Breast epithelium (tissue), 4 donors: ENCODE measurements around the gene WWOX. TPM values are rescaled to one million over a fixed set of nuclear protein-coding genes. Genes with fewer than 3 reads are reported as not detected.

ENCODE experiments used
- DNase-seq, 2 donors: peaks; one replicate each; pipeline ENCODE4 v3.0.0-alpha.2; 2019; ENCODE audit warnings: low spot score in 2 of 2
- H3K27ac ChIP-seq, 2 donors: fragments of 200-600 bp; sonication (generic) in 1 of 2; one replicate each; pipeline ENCODE4 v1.5.1; 2016 to 2019; ENCODE audit warnings: mild to moderate bottlenecking in 1 of 2
- H3K27me3 ChIP-seq, 2 donors: fragments of 200-600 bp; sonication (generic) in 1 of 2; one replicate each; pipeline versions ENCODE4 v1.5.1 to v1.6.0; 2017 to 2019; ENCODE audit warnings: control low read depth in 1 of 2, mild to moderate bottlenecking in 1 of 2
- H3K36me3 ChIP-seq: fragments of 200-600 bp; one replicate; pipeline ENCODE4 v1.5.1; 2019
- H3K4me1 ChIP-seq, 2 donors: fragments of 200-600 bp; sonication (generic); one replicate each; pipeline ENCODE4 v1.5.1; 2016 to 2019; ENCODE audit warnings: control low read depth in 1 of 2
- H3K4me3 ChIP-seq, 3 donors: fragments of 200-600 bp; sonication (generic); 1 replicate in 2 of 3; 2 replicates in 1 of 3; pipeline ENCODE4 v1.5.1; 2016 to 2019; ENCODE audit warnings: mild to moderate bottlenecking in 3 of 3, moderate library complexity in 2 of 3
- H3K9me3 ChIP-seq, 2 donors: fragments of 200-600 bp; sonication (generic) in 1 of 2; one replicate each; pipeline ENCODE4 v1.5.1; 2016 to 2019; ENCODE audit warnings: control low read depth in 1 of 2
- CTCF ChIP-seq, 3 donors: fragments of 450-650 bp; IDR thresholded peaks; one replicate each; pipeline ENCODE4 v1.5.1; 2016 to 2017; ENCODE audit warnings: antibody characterized with exemption in 3 of 3, mild to moderate bottlenecking in 3 of 3, moderate library complexity in 3 of 3
- POLR2A ChIP-seq: fragments of 450-650 bp; IDR thresholded peaks from one replicate; pipeline ENCODE4 v1.6.1; 2016; ENCODE audit warnings: antibody characterized with exemption, mild to moderate bottlenecking, moderate library complexity
- POLR2AphosphoS5 ChIP-seq, 3 donors: sonication (generic); formaldehyde crosslinking; IDR thresholded peaks; one replicate each; pipeline ENCODE4 v1.6.1; 2017; ENCODE audit warnings: antibody characterized with exemption in 3 of 3
- intact Hi-C: fragments of 100-400 bp; cut with DNase I; formaldehyde crosslinking; loops from one replicate; pipeline ENCODE4 v1.15.1; 2023; ENCODE audit warnings: low total_unique reads
- total RNA-seq, 3 donors: library from RNA; depleted of rRNA; stranded (reverse); fragments of >200 nt; gene quantifications; one replicate each; pipeline ENCODE4 v1.1.0, GENCODE V29; 2016

The WWOX gene
- total RNA-seq, 3 donors from 2014 or later = 42.9 to 73.6 (median 43.4) TPM

GRCh38 chr16:78890373-78890895, 791.0 kb downstream of the WWOX start:
- H3K36me3 ChIP-seq = no peaks in the 10 kb centered on the region
- H3K27ac ChIP-seq = no peak overlapping the region
- no peaks in the 10 kb centered on the region for H3K4me1 ChIP-seq
- H3K4me3 ChIP-seq = no peak overlapping the region
- TF ChIP-seq POLR2AphosphoS5 (IDR thresholded peaks at IDR 0.05) (no peak), POLR2A (no peak), CTCF (IDR thresholded peaks at IDR 0.05) (no peak)
- no peak for DNase-seq
- intact Hi-C loops = no loop called here
- H3K27me3 ChIP-seq = no peaks in the 10 kb centered on the region
- no peaks in the 10 kb centered on the region for H3K9me3 ChIP-seq

- H3K27ac ChIP-seq = no peak overlapping the region
- intact Hi-C loops = no loop called here
- H3K27me3 ChIP-seq = no peaks in the 10 kb centered on the region
- TF ChIP-seq POLR2AphosphoS5 (IDR thresholded peaks at IDR 0.05) (no peak), CTCF (IDR thresholded peaks at IDR 0.05) (no peak), POLR2A (no peak)
- H3K36me3 ChIP-seq = no peaks in the 10 kb centered on the region
- no peak overlapping the region for H3K4me3 ChIP-seq
- no peak for DNase-seq
- no peaks in the 10 kb centered on the region for H3K9me3 ChIP-seq
- H3K4me1 ChIP-seq = no peaks in the 10 kb centered on the region
These were observed 793.7 kb downstream of the WWOX start for GRCh38 chr16:78892951-78893733.

GRCh38 chr16:78894886-78895285, 795.4 kb downstream of the WWOX start:
- intact Hi-C loops = no loop called here
- no peak for TF ChIP-seq CTCF (IDR thresholded peaks at IDR 0.05)
- no peak for TF ChIP-seq POLR2A
- no peak for TF ChIP-seq POLR2AphosphoS5 (IDR thresholded peaks at IDR 0.05)
- H3K4me3 ChIP-seq = no peak overlapping the region
- no peaks in the 10 kb centered on the region for H3K9me3 ChIP-seq
- H3K36me3 ChIP-seq = no peaks in the 10 kb centered on the region
- no peak overlapping the region for H3K27ac ChIP-seq
- no peak for DNase-seq
- H3K4me1 ChIP-seq = no peaks in the 10 kb centered on the region
- H3K27me3 ChIP-seq = no peaks in the 10 kb centered on the region

GRCh38 chr16:78895681-78896080, 796.2 kb downstream of the WWOX start:
- Histone ChIP-seq H3K4me1 (no peaks in the 10 kb centered on the region), H3K36me3 (no peaks in the 10 kb centered on the region), H3K27me3 (no peaks in the 10 kb centered on the region), H3K9me3 (no peaks in the 10 kb centered on the region), H3K27ac (no peak overlapping the region), H3K4me3 (no peak overlapping the region)
- no peak for DNase-seq
- no peak for TF ChIP-seq POLR2A
- no peak for TF ChIP-seq POLR2AphosphoS5 (IDR thresholded peaks at IDR 0.05)
- intact Hi-C loops = no loop called here

- no peak overlapping the region for H3K27ac ChIP-seq
- intact Hi-C loops = no loop called here
- H3K36me3 ChIP-seq = no peaks in the 10 kb centered on the region
- no peak for TF ChIP-seq POLR2A
- TF ChIP-seq POLR2AphosphoS5 (IDR thresholded peaks at IDR 0.05) = no peak
- TF ChIP-seq CTCF (IDR thresholded peaks at IDR 0.05) = no peak
- no peaks in the 10 kb centered on the region for H3K9me3 ChIP-seq
- no peaks in the 10 kb centered on the region for H3K27me3 ChIP-seq
- H3K4me1 ChIP-seq = no peaks in the 10 kb centered on the region
- DNase-seq = no peak
- no peak overlapping the region for H3K4me3 ChIP-seq
These were observed 796.8 kb downstream of the WWOX start for GRCh38 chr16:78896280-78896679.
